GM12878 (cell line): ENCODE measurements around the gene DENND1A. TPM values are rescaled to one million over a fixed set of nuclear protein-coding genes. Genes with fewer than 3 reads are reported as not detected.

ENCODE experiments used
- ATAC-seq: fragments of 200-7000 bp; cut with Tn5 transposase; 3 replicates; pipeline ENCODE4 v1.9.1; 2020; ENCODE audit warnings: mild to moderate bottlenecking, moderate library complexity
- BruUV-seq: library from RNA; stranded (reverse); fragments of 400-500 nt; replicated peaks from 2 replicates; lab custom pipeline; 2021; lab: Mats Ljungman, UMichigan
- CTCF ChIA-PET: fragments of 300-600 bp; sonication (Branson Sonifier 250); formaldehyde crosslinking; extraction: SDS; loops from one replicate; lab custom pipeline; 2021; ENCODE audit warnings: inconsistent platforms; lab: Yijun Ruan, JAX
- POLR2A ChIA-PET: fragments of 350-600 bp; formaldehyde crosslinking; extraction: SDS; loops from one replicate; lab custom pipeline; 2021; ENCODE audit warnings: inconsistent platforms; lab: Charles Lee
- RAD21 ChIA-PET: fragments of 300-600 bp; sonication (Branson Sonifier 250); formaldehyde crosslinking; loops from one replicate; lab custom pipeline; 2023; ENCODE audit warnings: antibody characterized with exemption; ENCODE audit not compliant: unreplicated experiment; lab: Charles Lee
- SMC1A ChIA-PET: fragments of 300-600 bp; sonication (Branson Sonifier 250); formaldehyde crosslinking; loops from one replicate; lab custom pipeline; 2023; ENCODE audit not compliant: unreplicated experiment, uncharacterized antibody; lab: Charles Lee
- DNase-seq: peaks from one replicate; pipeline ENCODE4 v3.0.0-alpha.2; 2011; ENCODE audit warnings: low read depth, low spot score
- FAIRE-seq: peaks from 3 replicates; lab custom pipeline; 2011; peaks lifted over from hg19 to GRCh38; lab: Jason Lieb, UNC
- H2AFZ ChIP-seq: 2 replicates; pipeline ENCODE4 v1.6.0; 2011; ENCODE audit warnings: low read depth, low read length, control low read depth; ENCODE audit not compliant: control insufficient read depth
- H3K27ac ChIP-seq: 2 replicates; pipeline ENCODE4 v1.5.1; 2011; ENCODE audit warnings: control low read depth; ENCODE audit not compliant: control insufficient read depth, insufficient read depth
- H3K27me3 ChIP-seq, 2 experiments: replicated peaks in 1 of 2; 2 replicates each; pipeline versions ENCODE4 v1.6.0 to v1.6.1; 2011; ENCODE audit warnings: low read length in 1 of 2; ENCODE audit not compliant: control insufficient read depth in 2 of 2, insufficient read depth in 2 of 2
- H3K36me3 ChIP-seq, 2 experiments: 2 replicates each; pipeline ENCODE4 v1.5.1; 2011; ENCODE audit warnings: low read length in 1 of 2; ENCODE audit not compliant: control insufficient read depth in 2 of 2, insufficient read depth in 2 of 2
- H3K4me1 ChIP-seq: 2 replicates; pipeline ENCODE4 v1.6.1; 2011; ENCODE audit warnings: mild to moderate bottlenecking, low read length, moderate library complexity, mixed read lengths; ENCODE audit not compliant: control insufficient read depth, insufficient read depth
- H3K4me2 ChIP-seq: 2 replicates; pipeline ENCODE4 v1.6.0; 2011; ENCODE audit warnings: control low read depth; ENCODE audit not compliant: control insufficient read depth, insufficient read depth
- H3K4me3 ChIP-seq: fragments of 200-600 bp; sonication (generic); 2 replicates; pipeline ENCODE4 v1.5.1; 2016
- H3K79me2 ChIP-seq: 2 replicates; pipeline ENCODE4 v1.6.0; 2011; ENCODE audit warnings: low read length; ENCODE audit not compliant: control insufficient read depth, insufficient read depth
- H3K9ac ChIP-seq: 2 replicates; pipeline ENCODE4 v1.8.0; 2011; ENCODE audit warnings: low read length, control low read depth, mixed read lengths; ENCODE audit not compliant: control insufficient read depth, insufficient read depth
- H3K9me3 ChIP-seq: replicated peaks from 3 replicates; pipeline ENCODE4 v1.5.1; 2011; ENCODE audit warnings: mild to moderate bottlenecking, low read length; ENCODE audit not compliant: control insufficient read depth, insufficient read depth
- H4K20me1 ChIP-seq: 2 replicates; pipeline ENCODE4 v1.6.0; 2011; ENCODE audit not compliant: control insufficient read depth, insufficient read depth
- BRCA1 ChIP-seq: IDR thresholded peaks from 2 replicates; pipeline ENCODE4 v1.6.1; 2011; ENCODE audit warnings: low read depth, low read length, improper control_type of control experiment
- CEBPB ChIP-seq, 2 experiments: fragments of 150-350 bp in 1 of 2; IDR thresholded peaks; 2 replicates each; pipeline ENCODE4 v1.6.1; 2012 to 2014; ENCODE audit warnings: low read depth in 2 of 2, low read length in 2 of 2, borderline replicate concordance in 1 of 2, inconsistent platforms in 1 of 2
- CHD2 ChIP-seq: IDR thresholded peaks from 2 replicates; pipeline ENCODE4 v1.6.1; 2011; ENCODE audit warnings: low read depth, low read length, improper control_type of control experiment, borderline replicate concordance
- IRF3 ChIP-seq: fragments of 450-650 bp; IDR thresholded peaks from 2 replicates; pipeline ENCODE4 v1.6.1; 2014; ENCODE audit warnings: mild to moderate bottlenecking
- IRF4 ChIP-seq: IDR thresholded peaks from 2 replicates; pipeline ENCODE4 v1.6.1; 2011; ENCODE audit warnings: low read depth, low read length
- MYB ChIP-seq: fragments of 150-350 bp; IDR thresholded peaks from 2 replicates; pipeline ENCODE4 v1.6.1; 2014; ENCODE audit warnings: mild to moderate bottlenecking, low read depth, low read length, borderline replicate concordance
- PKNOX1 ChIP-seq: fragments of 450-650 bp; IDR thresholded peaks from 2 replicates; pipeline ENCODE4 v1.6.1; 2016; ENCODE audit warnings: mild to moderate bottlenecking
- SIX5 ChIP-seq: IDR thresholded peaks from 2 replicates; pipeline ENCODE4 v1.6.1; 2011; ENCODE audit warnings: mild to moderate bottlenecking, low read depth, low read length, moderate library complexity; ENCODE audit not compliant: severe bottlenecking
- WGBS: methylation state at CpG from one replicate; pipeline ENCODE4 v1.1.6; 2016; ENCODE audit warnings: low lambda C conversion rate; ENCODE audit not compliant: insufficient replicate concordance, insufficient coverage; ENCODE audit errors: missing lambda C conversion rate; 5-methylcytosine and 5-hydroxymethylcytosine counted together
- in situ Hi-C: fragments of 300-500 bp; cut with MboI; formaldehyde crosslinking; loops from 9 replicates; pipeline ENCODE4 v1.14.3; 2018; ENCODE audit warnings: mixed read lengths
- intact Hi-C: fragments of 100-400 bp; cut with micrococcal nuclease; formaldehyde crosslinking; loops from one replicate; pipeline ENCODE4 v1.14.2; 2022; ENCODE audit not compliant: unreplicated experiment
- polyA plus RNA-seq, 11 experiments: library from polyadenylated mRNA; depleted of rRNA in 4 of 11; unstranded in 6 of 11; stranded (reverse) in 5 of 11; fragments of >200 nt; fragmentation: Nextera tagmentation in 4 of 11; fragmentation: Illumina TruSeq in 1 of 11; extraction: Ambion mirVana in 4 of 11; extraction: Trizol in 1 of 11; gene quantifications; 1 replicate in 1 of 11; 2 replicates in 10 of 11; pipeline versions ENCODE4 v1.2.1 to v1.2.3, GENCODE V29; 2011 to 2016; ENCODE audit warnings: inconsistent platforms in 2 of 11, missing spikeins in 2 of 11, low read depth in 1 of 11
- total RNA-seq, 4 experiments: library from RNA; depleted of rRNA in 3 of 4; stranded (reverse); fragments of >200 nt in 3 of 4; fragmentation: Illumina TruSeq in 1 of 4; extraction: Trizol in 1 of 4; gene quantifications; 2 replicates each; pipeline versions ENCODE4 v1.2.1 to v1.2.3, GENCODE V29; 2013 to 2021

Gene DENND1A
- total and polyA plus RNA-seq, 10 of the 15 experiments (the other 5 are each of a cell fraction or from before 2014, with no cell fraction given): 14.1 to 48.6 (median 35.2) TPM

GRCh38 chr9:123370108-123370507 lies 559.8 kb downstream of the DENND1A start:
- in situ Hi-C loops: no loop called here
- no peak overlapping the region for H2AFZ ChIP-seq
- no peaks in the 10 kb centered on the region for H3K9me3 ChIP-seq
- no peak overlapping the region for H3K4me3 ChIP-seq
- H3K4me2 ChIP-seq: no peak overlapping the region
- H3K9ac ChIP-seq: no peak overlapping the region
- H3K27ac ChIP-seq: no peak overlapping the region
- TF ChIP-seq BRCA1: no peak
- no peak for TF ChIP-seq MYB
- TF ChIP-seq SIX5: no peak
- TF ChIP-seq IRF4: no peak
- no peak for TF ChIP-seq PKNOX1
- TF ChIP-seq, all 136 proteins: peak for 0
- 60% methylated on average over 13 of the region's 13 CpGs for WGBS
- CTCF ChIA-PET: interaction anchor here (1.5 kb wide), 1 partner anchor 15 kb away, joined by 5 read pairs; no protein-coding TSS in a partner anchor
- Histone ChIP-seq H3K27me3 (peaks cover 0 to 6% of the 10 kb centered on the region in 2 experiments; a peak in 2 of 4 replicates), H4K20me1 (no peaks in the 10 kb centered on the region), H3K79me2 (no peaks in the 10 kb centered on the region), H3K36me3 (no peaks in the 10 kb centered on the region), H3K4me1 (no peaks in the 10 kb centered on the region)
- RAD21 ChIA-PET: no interaction called here
- FAIRE-seq (no peak), ATAC-seq (no peak), DNase-seq (no peak)
- intact Hi-C loops: no loop called here
- SMC1A ChIA-PET: no interaction called here
- no TSS peak for BruUV-seq
- POLR2A ChIA-PET: no interaction called here

GRCh38 chr9:123369296-123369695 lies 560.6 kb downstream of the DENND1A start:
- no peaks in the 10 kb centered on the region for H3K79me2 ChIP-seq
- no peak overlapping the region for H3K4me2 ChIP-seq
- TF ChIP-seq CEBPB (IDR thresholded peaks at IDR 0.05; ENCODE audit: borderline replicate concordance in 1 of 2, low read depth in 2 of 2, low read length in 2 of 2) (no peak), IRF3 (no peak), CHD2 (no peak)
- TF ChIP-seq, all 136 proteins: peak for 0
- 0% methylated on average over 3 of the region's 3 CpGs for WGBS
- ChIA-PET SMC1A (no interaction called here), CTCF (interaction anchor here (0.9 kb wide), 1 partner anchor 15 kb away, joined by 5 read pairs; no protein-coding TSS in a partner anchor), POLR2A (no interaction called here), RAD21 (no interaction called here)
- BruUV-seq: no TSS peak
- Histone ChIP-seq H3K4me3 (no peak overlapping the region), H3K4me1 (no peaks in the 10 kb centered on the region), H3K36me3 (no peaks in the 10 kb centered on the region), H2AFZ (no peak overlapping the region), H3K9me3 (no peaks in the 10 kb centered on the region), H3K27ac (no peak overlapping the region), H3K9ac (no peak overlapping the region), H4K20me1 (no peaks in the 10 kb centered on the region), H3K27me3 (peaks cover 0 to 5% of the 10 kb centered on the region in 2 experiments; a peak in 2 of 4 replicates)
- intact Hi-C loops (no loop called here), in situ Hi-C loops (no loop called here)
- no peak for FAIRE-seq
- ATAC-seq: no peak
- DNase-seq: no peak
